Keratinocyte (primary cell): ENCODE data around the gene DIP2C. TPM values are rescaled to one million over a fixed set of nuclear protein-coding genes. Genes with fewer than 3 reads are reported as not detected.

ENCODE experiments used
- DNase-seq: peaks from one replicate; pipeline ENCODE4 v3.0.0-alpha.2; 2011; ENCODE audit warnings: low read depth, missing footprints, low spot score
- FAIRE-seq: peaks from 2 replicates; lab custom pipeline; 2011; peaks lifted over from hg19 to GRCh38; lab: Jason Lieb, UNC
- H2AFZ ChIP-seq: 2 replicates; pipeline ENCODE4 v1.6.0; 2012; ENCODE audit warnings: low read length, control low read depth, inconsistent platforms; ENCODE audit not compliant: control insufficient read depth
- H3K27ac ChIP-seq: 2 replicates; pipeline ENCODE4 v1.5.1; 2011; ENCODE audit warnings: low read length; ENCODE audit not compliant: control insufficient read depth, insufficient read depth
- H3K27me3 ChIP-seq: 3 replicates; pipeline ENCODE4 v1.6.0; 2011; ENCODE audit warnings: low read length; ENCODE audit not compliant: control insufficient read depth, insufficient read depth; ENCODE audit errors: extremely low read depth
- H3K36me3 ChIP-seq, 2 experiments: 2 replicates in 1 of 2; 3 replicates in 1 of 2; pipeline ENCODE4 v1.5.1; 2011; ENCODE audit warnings: low read length in 2 of 2, mild to moderate bottlenecking in 1 of 2; ENCODE audit not compliant: control insufficient read depth in 2 of 2, insufficient read depth in 2 of 2; ENCODE audit errors: extremely low read depth in 1 of 2
- H3K4me1 ChIP-seq: 3 replicates; pipeline ENCODE4 v1.5.1; 2011; ENCODE audit warnings: low read length; ENCODE audit not compliant: control insufficient read depth, insufficient read depth; ENCODE audit errors: extremely low read depth
- H3K4me2 ChIP-seq: 3 replicates; pipeline ENCODE4 v1.6.0; 2011; ENCODE audit warnings: low read depth, low read length; ENCODE audit not compliant: control insufficient read depth, insufficient read depth; ENCODE audit errors: extremely low read depth
- H3K4me3 ChIP-seq, 3 experiments: fragments of 200-600 bp in 1 of 3; sonication (generic) in 1 of 3; 2 replicates in 2 of 3; 3 replicates in 1 of 3; pipeline ENCODE4 v1.5.1; 2011 to 2016; ENCODE audit warnings: low read length in 3 of 3, mild to moderate bottlenecking in 3 of 3, control low read depth in 2 of 3, inconsistent platforms in 1 of 3, low read depth in 1 of 3, mixed read lengths in 1 of 3, mixed run types in 1 of 3, moderate library complexity in 1 of 3; ENCODE audit not compliant: control insufficient read depth in 2 of 3, insufficient read depth in 2 of 3; ENCODE audit errors: extremely low read depth in 1 of 3
- H3K79me2 ChIP-seq: 2 replicates; pipeline ENCODE4 v1.6.0; 2012; ENCODE audit warnings: low read length; ENCODE audit not compliant: control insufficient read depth, insufficient read depth
- H3K9ac ChIP-seq: 3 replicates; pipeline ENCODE4 v1.6.0; 2011; ENCODE audit warnings: low read length; ENCODE audit not compliant: control insufficient read depth, insufficient read depth; ENCODE audit errors: extremely low read depth
- H3K9me1 ChIP-seq: 3 replicates; pipeline ENCODE4 v1.6.0; 2011; ENCODE audit warnings: low read length; ENCODE audit not compliant: control insufficient read depth, insufficient read depth; ENCODE audit errors: extremely low read depth
- H3K9me3 ChIP-seq: 2 replicates; pipeline ENCODE4 v1.5.1; 2012; ENCODE audit warnings: low read depth, low read length; ENCODE audit not compliant: control insufficient read depth
- H4K20me1 ChIP-seq: 3 replicates; pipeline ENCODE4 v1.6.0; 2011; ENCODE audit warnings: low read length; ENCODE audit not compliant: control insufficient read depth, insufficient read depth; ENCODE audit errors: extremely low read depth
- CTCF ChIP-seq, 3 experiments: IDR thresholded peaks in 1 of 3; conservative IDR thresholded peaks in 1 of 3; optimal IDR thresholded peaks in 1 of 3; 2 replicates in 2 of 3; 3 replicates in 1 of 3; pipeline versions ENCODE3 to v1.5.1; 2011; ENCODE audit warnings: low read length in 3 of 3, mild to moderate bottlenecking in 3 of 3, moderate library complexity in 2 of 3, control low read depth in 1 of 3, inconsistent platforms in 1 of 3; ENCODE audit not compliant: insufficient read depth in 2 of 3; ENCODE audit errors: extremely low read depth in 1 of 3
- EZH2 ChIP-seq: IDR thresholded peaks from one replicate; pipeline ENCODE4 v1.6.1; 2012; ENCODE audit warnings: inconsistent platforms, mild to moderate bottlenecking, low read length, moderate library complexity
- dilution Hi-C: fragments of 300-500 bp; cut with MboI; formaldehyde crosslinking; loops from one replicate; pipeline ENCODE4 v1.7.0; 2020; ENCODE audit warnings: low sequenced_read_pairs; ENCODE audit not compliant: extremely low pct_ligation_motif_present
- polyA plus RNA-seq, 5 experiments: library from polyadenylated mRNA; depleted of rRNA in 3 of 5; stranded (reverse) in 3 of 5; stranded (forward) in 1 of 5; unstranded in 1 of 5; fragments of >200 nt; gene quantifications; 1 replicate in 1 of 5; 2 replicates in 3 of 5; 3 replicates in 1 of 5; pipeline versions ENCODE4 v1.2.1 to v1.2.3, GENCODE V29; 2011 to 2012; ENCODE audit warnings: missing spikeins in 2 of 5, low read depth in 1 of 5, low replicate concordance in 1 of 5

The DIP2C gene
- polyA plus RNA-seq, 1 donor (not counting 4 experiments of a cell fraction or from before 2014, with no cell fraction given): 1.3 TPM

DNA sequence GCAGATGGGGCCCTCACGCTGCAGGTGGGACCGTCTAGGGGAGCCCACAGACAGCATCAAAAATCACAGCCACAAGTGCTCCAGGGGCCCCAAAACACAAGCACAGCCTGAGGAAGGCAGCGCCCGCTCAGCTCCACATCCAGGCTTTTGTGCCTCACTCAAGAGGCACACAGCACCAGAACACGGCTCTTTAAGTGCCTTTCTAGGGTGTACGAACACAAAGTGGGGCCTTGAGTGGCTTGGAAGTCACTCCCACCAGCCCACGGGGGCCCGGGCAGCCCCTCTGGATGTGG is 65.2 kb downstream of the DIP2C start:
- Histone ChIP-seq H4K20me1 (no peaks in the 10 kb centered on the region), H3K4me3 (no peak overlapping the region), H3K79me2 (no peaks in the 10 kb centered on the region), H3K9me3 (no peaks in the 10 kb centered on the region), H3K4me1 (no peaks in the 10 kb centered on the region), H3K4me2 (no peak overlapping the region), H3K27me3 (no peaks in the 10 kb centered on the region), H3K27ac (no peak overlapping the region), H2AFZ (no peak overlapping the region), H3K9ac (no peak overlapping the region), H3K9me1 (no peaks in the 10 kb centered on the region), H3K36me3 (no peaks in the 10 kb centered on the region)
- TF ChIP-seq EZH2: no peak
- FAIRE-seq (no peak), DNase-seq (no peak)
- dilution Hi-C loops: no loop called here

DNA sequence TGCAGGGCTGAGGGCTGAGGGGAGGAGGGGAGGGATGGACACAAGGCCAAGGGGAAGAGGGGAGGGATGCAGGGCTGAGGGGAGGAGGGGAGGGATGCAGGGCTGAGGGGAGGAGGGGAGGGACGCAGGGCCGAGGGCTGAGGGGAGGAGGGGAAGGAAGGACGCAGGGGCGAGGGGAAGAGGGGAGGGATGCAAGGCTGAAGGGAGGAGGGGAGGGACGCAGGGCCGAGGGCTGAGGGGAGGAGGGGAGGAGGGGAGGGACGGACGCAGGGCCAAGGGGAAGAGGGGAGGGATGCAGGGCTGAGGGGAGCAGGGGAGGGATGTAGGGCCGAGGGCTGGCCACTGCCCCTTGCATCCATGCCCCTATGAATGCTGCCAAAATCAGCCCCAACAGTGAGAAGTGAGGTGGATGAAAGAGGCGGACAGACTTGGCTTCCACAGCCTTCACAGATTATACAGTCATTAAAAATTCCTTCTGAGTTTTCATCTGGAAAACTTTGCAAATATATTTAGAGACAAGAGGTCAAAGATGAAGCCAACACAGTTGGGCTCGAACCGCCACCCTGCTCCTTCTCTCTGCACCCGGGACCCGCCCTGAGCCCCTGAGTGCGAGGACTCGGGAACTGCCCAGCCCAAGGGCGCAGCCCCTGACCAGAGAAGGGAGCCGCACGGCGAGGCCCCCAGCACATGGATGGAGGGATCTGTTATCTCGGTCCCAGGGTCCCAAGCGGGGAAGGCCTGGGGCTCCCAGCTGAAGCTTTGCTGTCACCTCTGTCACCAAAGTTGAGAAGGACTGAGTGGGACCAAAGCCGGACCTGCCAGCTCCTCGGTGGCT is 65.8 kb downstream of the DIP2C start:
- TF ChIP-seq CTCF (optimal IDR thresholded peaks at IDR 0.05 in 1 of 3, IDR thresholded peaks at IDR 0.05 in 1 of 3, conservative IDR thresholded peaks at IDR 0.05 in 1 of 3; ENCODE audit: extremely low read depth in 1 of 3, insufficient read depth in 2 of 3, low read length in 3 of 3) (no peak), EZH2 (no peak)
- Histone ChIP-seq H3K27ac (no peak overlapping the region), H3K9ac (no peak overlapping the region), H3K9me1 (no peaks in the 10 kb centered on the region), H2AFZ (no peak overlapping the region), H3K4me2 (no peak overlapping the region), H3K4me1 (no peaks in the 10 kb centered on the region), H3K27me3 (no peaks in the 10 kb centered on the region), H3K9me3 (no peaks in the 10 kb centered on the region), H3K36me3 (no peaks in the 10 kb centered on the region), H3K4me3 (no peak overlapping the region), H3K79me2 (no peaks in the 10 kb centered on the region), H4K20me1 (no peaks in the 10 kb centered on the region)
- DNase-seq: no peak
- dilution Hi-C loops: no loop called here
- no peak for FAIRE-seq

DNA sequence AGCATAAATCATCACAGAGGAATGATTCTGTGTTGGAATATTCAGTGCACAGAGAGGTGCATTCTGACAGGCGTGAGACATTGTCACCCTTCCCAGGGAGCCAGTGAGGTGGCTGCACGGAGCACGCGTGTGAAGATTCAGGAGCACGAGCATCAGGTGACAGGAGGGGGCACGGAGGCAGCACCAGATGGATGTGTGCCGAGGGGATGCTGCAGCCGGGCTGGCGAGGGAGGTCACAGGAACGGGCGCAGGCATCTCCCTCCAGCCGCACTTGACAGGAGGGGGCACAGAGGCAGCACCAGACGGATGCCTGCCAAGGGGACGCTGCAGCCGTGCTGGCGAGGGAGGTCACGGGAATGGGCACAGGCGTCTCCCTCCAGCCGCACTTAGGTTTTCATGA is 66.5 kb downstream of the DIP2C start:
- no peak for FAIRE-seq

More for the DNA sequence above, 66.5 kb downstream of the DIP2C start:
- H3K79me2 ChIP-seq: no peaks in the 10 kb centered on the region
- DNase-seq: no peak
- dilution Hi-C loops: no loop called here
- H3K36me3 ChIP-seq: no peaks in the 10 kb centered on the region
- no peak overlapping the region for H3K4me3 ChIP-seq
- H3K9ac ChIP-seq: no peak overlapping the region
- TF ChIP-seq EZH2 (no peak), CTCF (optimal IDR thresholded peaks at IDR 0.05 in 1 of 3, IDR thresholded peaks at IDR 0.05 in 1 of 3, conservative IDR thresholded peaks at IDR 0.05 in 1 of 3; ENCODE audit: extremely low read depth in 1 of 3, insufficient read depth in 2 of 3, low read length in 3 of 3) (no peak)
- no peaks in the 10 kb centered on the region for H4K20me1 ChIP-seq
- H3K4me2 ChIP-seq: no peak overlapping the region
- H3K4me1 ChIP-seq: no peaks in the 10 kb centered on the region
- H3K27ac ChIP-seq: no peak overlapping the region
- no peaks in the 10 kb centered on the region for H3K9me1 ChIP-seq
- H3K9me3 ChIP-seq: no peaks in the 10 kb centered on the region
- H2AFZ ChIP-seq: no peak overlapping the region
- no peaks in the 10 kb centered on the region for H3K27me3 ChIP-seq
